HCT116 (cell line): ENCODE results near the gene MACC1.

Experiments used
- CTCF ChIP-seq, 3 experiments: fragments of 200-600 bp in 1 of 3; sonication (generic) in 1 of 3; IDR thresholded peaks in 2 of 3; conservative IDR thresholded peaks in 1 of 3; 2 replicates each; pipeline ENCODE4 v1.5.1; 2012 to 2017; ENCODE audit warnings: low read depth in 2 of 3, low read length in 2 of 3, antibody characterized with exemption in 1 of 3, borderline replicate concordance in 1 of 3, control low read depth in 1 of 3, mild to moderate bottlenecking in 1 of 3, mixed read lengths in 1 of 3, mixed run types in 1 of 3, moderate library complexity in 1 of 3; ENCODE audit not compliant: insufficient read depth in 1 of 3
- EGR1 ChIP-seq: IDR thresholded peaks from 2 replicates; pipeline ENCODE4 v1.6.1; 2012; ENCODE audit warnings: low read depth
- EZH2 ChIP-seq: fragments of 200-600 bp; sonication (generic); IDR thresholded peaks from 2 replicates; pipeline ENCODE4 v1.6.1; 2017; ENCODE audit warnings: antibody characterized with exemption, mixed run types
- JUND ChIP-seq: IDR thresholded peaks from 2 replicates; pipeline ENCODE4 v1.6.1; 2012
- MAX ChIP-seq: IDR thresholded peaks from 2 replicates; pipeline ENCODE4 v1.6.1; 2012
- POLR2A ChIP-seq: IDR thresholded peaks from 2 replicates; pipeline ENCODE4 v1.7.0; 2011; ENCODE audit warnings: borderline replicate concordance; ENCODE audit not compliant: insufficient read depth, insufficient read length; ENCODE audit errors: extremely low read depth
- POLR2AphosphoS5 ChIP-seq: IDR thresholded peaks from 2 replicates; pipeline ENCODE4 v1.6.1; 2011; ENCODE audit warnings: mild to moderate bottlenecking, low read depth, low read length, moderate library complexity
- RAD21 ChIP-seq: IDR thresholded peaks from 2 replicates; pipeline ENCODE4 v1.6.1; 2012; ENCODE audit warnings: low read depth, mild to moderate bottlenecking
- SRF ChIP-seq: IDR thresholded peaks from 2 replicates; pipeline ENCODE4 v1.6.1; 2012; ENCODE audit warnings: low read depth
- ZNF274 ChIP-seq: fragments of 200-500 bp; sonication (Bioruptor generic); IDR thresholded peaks from 2 replicates; pipeline ENCODE4 v1.6.1; 2014; ENCODE audit warnings: mild to moderate bottlenecking, low read depth, low read length, inconsistent platforms

GRCh38 chr7:20129920-20130319 lies 87.3 kb downstream of the MACC1 start:
- no peak for TF ChIP-seq RAD21
- no peak for TF ChIP-seq EZH2
- no peak for TF ChIP-seq EGR1
- TF ChIP-seq MAX: no peak
- TF ChIP-seq CTCF (IDR thresholded peaks at IDR 0.05 in 2 of 3, conservative IDR thresholded peaks at IDR 0.05 in 1 of 3; ENCODE audit: borderline replicate concordance in 1 of 3, insufficient read depth in 1 of 3, low read depth in 2 of 3, low read length in 2 of 3): no peak
- no peak for TF ChIP-seq SRF
- no peak for TF ChIP-seq JUND
- TF ChIP-seq POLR2AphosphoS5: no peak
- no peak for TF ChIP-seq ZNF274
- TF ChIP-seq POLR2A: no peak
